Psoas muscle (tissue), 8 donors: ENCODE results near the gene HNRNPR. TPM values are rescaled to one million over a fixed set of nuclear protein-coding genes. Genes with fewer than 3 reads are reported as not detected.

Experiments used
- ATAC-seq, 4 donors: fragments of 200-7000 bp; cut with Tn5 transposase; one replicate each; pipeline ENCODE4 v1.9.1; 2020; ENCODE audit warnings: moderate library complexity in 3 of 4, mild to moderate bottlenecking in 2 of 4
- DNase-seq, 2 donors: peaks; one replicate each; pipeline ENCODE4 v3.0.0-alpha.2; 2020
- H3K27ac ChIP-seq: fragments of 200-600 bp; one replicate; pipeline ENCODE4 v1.8.0; 2022
- H3K27me3 ChIP-seq, 3 donors: fragments of 200-600 bp in 1 of 3; one replicate each; pipeline versions ENCODE4 v1.6.1 to v1.8.0; 2013 to 2022; ENCODE audit warnings: low read length in 2 of 3, mild to moderate bottlenecking in 2 of 3, moderate library complexity in 1 of 3; ENCODE audit not compliant: insufficient read depth in 3 of 3
- H3K36me3 ChIP-seq, 2 donors: fragments of 200-600 bp in 1 of 2; one replicate each; pipeline versions ENCODE4 v1.6.1 to v1.8.0; 2013 to 2022; ENCODE audit warnings: low read depth in 1 of 2, mild to moderate bottlenecking in 1 of 2, moderate library complexity in 1 of 2; ENCODE audit not compliant: insufficient read depth in 1 of 2
- H3K4me1 ChIP-seq: fragments of 200-600 bp; one replicate; pipeline ENCODE4 v1.8.0; 2022
- H3K4me3 ChIP-seq: fragments of 200-600 bp; one replicate; pipeline ENCODE4 v1.8.0; 2022; ENCODE audit warnings: mild to moderate bottlenecking
- H3K9me3 ChIP-seq: fragments of 200-600 bp; one replicate; pipeline ENCODE4 v1.8.0; 2022
- CTCF ChIP-seq: fragments of 200-600 bp; IDR thresholded peaks from one replicate; pipeline ENCODE4 v1.8.0; 2022; ENCODE audit warnings: antibody characterized with exemption
- WGBS, 3 donors: extraction: QIAGEN DNeasy Blood & Tissue Kit; methylation state at CpG; one replicate each; pipeline versions ENCODE4 v1.1.6 to v1.1.7; 2013; 5-methylcytosine and 5-hydroxymethylcytosine counted together
- intact Hi-C, 2 donors: fragments of 100-400 bp; cut with DNase I; formaldehyde crosslinking; loops; one replicate each; pipeline versions ENCODE4 v1.11.0 to v1.14.2; 2022
- polyA plus RNA-seq, 3 donors: library from polyadenylated mRNA; stranded (reverse); fragments of 200-250 nt; gene quantifications; one replicate each; pipeline ENCODE4 v1.2.3, GENCODE V29; 2013
- total RNA-seq, 4 donors: library from RNA; stranded (reverse); fragmentation: NEBNext Ultra II Directional in 2 of 4; extraction: Animal tissue kit (Norgen Biotek cat#: 25700) in 2 of 4; gene quantifications; one replicate each; pipeline versions ENCODE4 v1.2.1 to v1.2.4, GENCODE V29; 2021 to 2023
- donor health status: healthy with polysubstance abuse.
- donor health status: DM: no; HTN: no; CAD: no; lungs with moderate emphysema.
- donor health status: Bipolar disorder and iron deficiency.
- donor health status: healthy.
- donor health status: DM: yes; HTN: yes; CAD: no.
- donor health status: DM: no; HTN: no; CAD: no.
- donor health status: DM: no; HTN: no; CAD: no.
- donor health status: DM: yes; HTN: yes; CAD: no.

HNRNPR gene
- total and polyA plus RNA-seq, 7 donors = 39.8 to 107 (median 72.5) TPM

GRCh38 chr1:23283667-23284602 lies 60.1 kb downstream of the HNRNPR start:
- DNase-seq = no peak
- WGBS, 3 donors = 76 to 90% (median 76%) methylated on average over 4 of the region's 4 CpGs
- H3K27ac ChIP-seq = no peak overlapping the region
- no peaks in the 10 kb centered on the region for H3K27me3 ChIP-seq
- intact Hi-C loops = no loop called here
- H3K4me3 ChIP-seq = no peak overlapping the region
- no peaks in the 10 kb centered on the region for H3K9me3 ChIP-seq
- peaks cover 0 to 79% of the 10 kb centered on the region in 2 donors for H3K36me3 ChIP-seq
- H3K4me1 ChIP-seq = no peaks in the 10 kb centered on the region
- ATAC-seq = no peak
- TF ChIP-seq CTCF = no peak

GRCh38 chr1:23282957-23283356 lies 61.1 kb downstream of the HNRNPR start:
- H3K9me3 ChIP-seq = no peaks in the 10 kb centered on the region
- H3K4me1 ChIP-seq = no peaks in the 10 kb centered on the region
- TF ChIP-seq CTCF = no peak
- H3K36me3 ChIP-seq = peaks cover 0 to 70% of the 10 kb centered on the region in 2 donors
- no peaks in the 10 kb centered on the region for H3K27me3 ChIP-seq
- 71 to 82% (median 75%) methylated on average over 5 of the region's 5 CpGs for WGBS, 3 donors
- intact Hi-C loops = no loop called here
- H3K27ac ChIP-seq = no peak overlapping the region
- DNase-seq (no peak), ATAC-seq (no peak)
- H3K4me3 ChIP-seq = no peak overlapping the region

- Histone ChIP-seq H3K4me1 (no peaks in the 10 kb centered on the region), H3K27ac (no peak overlapping the region), H3K27me3 (peaks cover 0 to 25% (median 0%) of the 10 kb centered on the region in 3 donors), H3K4me3 (no peak overlapping the region), H3K36me3 (peaks cover 0 to 33% of the 10 kb centered on the region in 2 donors), H3K9me3 (no peaks in the 10 kb centered on the region)
- TF ChIP-seq CTCF = no peak
- intact Hi-C loops = loop anchor here (5.0 to 10.0 kb wide), 3 partner anchors 181 to 304 kb away; partner anchors contain the start of gene LACTBL1 (in 1 of the 2)
- DNase-seq (no peak), ATAC-seq (no peak)
- 89 to 96% (median 92%) methylated on average over 2 of the region's 2 CpGs for WGBS, 3 donors
Measured at GRCh38 chr1:23278717-23279116, 65.4 kb downstream of the HNRNPR start.

- H3K27ac ChIP-seq = no peak overlapping the region
- 83 to 95% (median 92%) methylated on average over 2 of the region's 2 CpGs for WGBS, 3 donors
- no peak overlapping the region for H3K4me3 ChIP-seq
- no peaks in the 10 kb centered on the region for H3K4me1 ChIP-seq
- ATAC-seq = no peak
- intact Hi-C loops = loop anchor here (5.0 to 10.0 kb wide), 3 partner anchors 179 to 302 kb away; partner anchors contain the start of gene LACTBL1 (in 1 of the 2)
- no peak for DNase-seq
- H3K27me3 ChIP-seq = peaks cover 0 to 37% (median 0%) of the 10 kb centered on the region in 3 donors
- peaks cover 0 to 11% of the 10 kb centered on the region in 2 donors for H3K36me3 ChIP-seq
- no peak for TF ChIP-seq CTCF
- H3K9me3 ChIP-seq = no peaks in the 10 kb centered on the region
Measured at GRCh38 chr1:23276531-23276930, 67.6 kb downstream of the HNRNPR start.
